Smooth muscle cell (in vitro differentiated cells): ENCODE data around the gene CHMP6. TPM values are rescaled to one million over a fixed set of nuclear protein-coding genes. Genes with fewer than 3 reads are reported as not detected.

ENCODE experiments used
- DNase-seq: peaks from one replicate; lab custom pipeline; 2025; ENCODE audit not compliant: unreplicated experiment; lab: John Stamatoyannopoulos, UW
- H2AFZ ChIP-seq: fragments of 200-600 bp; sonication (generic); 2 replicates; pipeline ENCODE4 v1.6.0; 2016; ENCODE audit warnings: antibody characterized with exemption, low read depth, mild to moderate bottlenecking
- H3F3A ChIP-seq: fragments of 200-600 bp; sonication (generic); 2 replicates; pipeline ENCODE4 v1.6.0; 2017; ENCODE audit warnings: antibody characterized with exemption, low read depth
- H3K27ac ChIP-seq: fragments of 200-600 bp; sonication (generic); 2 replicates; pipeline ENCODE4 v1.5.1; 2016; ENCODE audit warnings: low read depth, mild to moderate bottlenecking
- H3K27me3 ChIP-seq: fragments of 200-600 bp; sonication (generic); 2 replicates; pipeline ENCODE4 v1.6.1; 2016; ENCODE audit warnings: low read depth, mild to moderate bottlenecking
- H3K36me3 ChIP-seq: fragments of 200-600 bp; sonication (generic); 2 replicates; pipeline ENCODE4 v1.5.1; 2016; ENCODE audit warnings: low read depth
- H3K4me1 ChIP-seq: fragments of 200-600 bp; sonication (generic); 2 replicates; pipeline ENCODE4 v1.5.1; 2016; ENCODE audit warnings: low read depth
- H3K4me2 ChIP-seq: fragments of 200-600 bp; sonication (generic); 2 replicates; pipeline ENCODE4 v1.6.0; 2016; ENCODE audit warnings: mild to moderate bottlenecking
- H3K4me3 ChIP-seq: fragments of 200-600 bp; sonication (generic); 2 replicates; pipeline ENCODE4 v1.5.1; 2016; ENCODE audit warnings: mild to moderate bottlenecking
- H3K79me2 ChIP-seq: fragments of 200-600 bp; sonication (generic); 2 replicates; pipeline ENCODE4 v1.6.0; 2016; ENCODE audit warnings: low read depth, mild to moderate bottlenecking
- H3K9ac ChIP-seq: fragments of 200-600 bp; sonication (generic); 2 replicates; pipeline ENCODE4 v1.6.0; 2016; ENCODE audit warnings: low read depth
- H3K9me3 ChIP-seq: fragments of 200-600 bp; sonication (generic); replicated peaks from 2 replicates; pipeline ENCODE4 v1.5.1; 2016; ENCODE audit warnings: low read depth
- H4K20me1 ChIP-seq: fragments of 200-600 bp; sonication (generic); 2 replicates; pipeline ENCODE4 v1.6.0; 2016; ENCODE audit warnings: low read depth
- CTCF ChIP-seq: fragments of 200-600 bp; sonication (generic); IDR thresholded peaks from 2 replicates; pipeline ENCODE4 v1.5.1; 2017; ENCODE audit warnings: borderline replicate concordance, mild to moderate bottlenecking, antibody characterized with exemption; ENCODE audit not compliant: insufficient read depth, poor library complexity, severe bottlenecking
- WGBS: methylation state at CpG from one replicate; pipeline ENCODE4 v1.1.7; 2016; ENCODE audit warnings: low lambda C conversion rate; 5-methylcytosine and 5-hydroxymethylcytosine counted together
- polyA plus RNA-seq: library from polyadenylated mRNA; unstranded; fragments of >200 nt; fragmentation: Nextera tagmentation; extraction: Ambion mirVana; gene quantifications from 2 replicates; pipeline ENCODE4 v1.2.1, GENCODE V29; 2016
- total RNA-seq: library from RNA; depleted of rRNA; stranded (reverse); fragments of >200 nt; gene quantifications from 2 replicates; pipeline ENCODE4 v1.2.3, GENCODE V29; 2014

CHMP6 gene
- total and polyA plus RNA-seq, 2 experiments from 2014 or later, result 5.8 to 21.5 TPM

- no peaks in the 10 kb centered on the region for H3K9me3 ChIP-seq
- no peaks in the 10 kb centered on the region for H3K27me3 ChIP-seq
- TF ChIP-seq CTCF, result no peak
- DNase-seq, result no peak
- H4K20me1 ChIP-seq, result peaks cover 5% of the 10 kb centered on the region
- no peak overlapping the region for H2AFZ ChIP-seq
- H3K9ac ChIP-seq, result no peak overlapping the region
- H3K4me2 ChIP-seq, result no peak overlapping the region
- no peak overlapping the region for H3K4me3 ChIP-seq
- 88% methylated on average over 32 of the region's 32 CpGs for WGBS
- no peaks in the 10 kb centered on the region for H3F3A ChIP-seq
- H3K79me2 ChIP-seq, result peaks cover 7% of the 10 kb centered on the region
- H3K27ac ChIP-seq, result no peak overlapping the region
- H3K4me1 ChIP-seq, result peaks cover 6% of the 10 kb centered on the region
- no peaks in the 10 kb centered on the region for H3K36me3 ChIP-seq
These were observed 39.3 kb downstream of the CHMP6 start for GRCh38 chr17:81030741-81031565.

GRCh38 chr17:81031566-81032550 is 40.2 kb downstream of the CHMP6 start:
- no peak overlapping the region for H3K27ac ChIP-seq
- H3K4me3 ChIP-seq, result no peak overlapping the region
- no peak for TF ChIP-seq CTCF
- H3K36me3 ChIP-seq, result no peaks in the 10 kb centered on the region
- 96% methylated on average over 38 of the region's 41 CpGs for WGBS
- H3K4me2 ChIP-seq, result no peak overlapping the region
- H2AFZ ChIP-seq, result no peak overlapping the region
- DNase-seq, result no peak
- peaks cover 14% of the 10 kb centered on the region for H4K20me1 ChIP-seq
- H3K4me1 ChIP-seq, result peaks cover 15% of the 10 kb centered on the region
- H3K9me3 ChIP-seq, result no peaks in the 10 kb centered on the region
- H3K79me2 ChIP-seq, result peaks cover 16% of the 10 kb centered on the region
- no peak overlapping the region for H3K9ac ChIP-seq
- H3K27me3 ChIP-seq, result no peaks in the 10 kb centered on the region
- H3F3A ChIP-seq, result peaks cover 3% of the 10 kb centered on the region

GRCh38 chr17:81032641-81033480 is 41.2 kb downstream of the CHMP6 start:
- peak overlapping the region; percentile 98 for H3K4me2 ChIP-seq
- H2AFZ ChIP-seq, result no peak overlapping the region
- no peak overlapping the region for H3K9ac ChIP-seq
- H4K20me1 ChIP-seq, result peaks cover 24% of the 10 kb centered on the region
- no peak for DNase-seq
- no peak for TF ChIP-seq CTCF
- H3K4me3 ChIP-seq, result no peak overlapping the region
- H3K9me3 ChIP-seq, result no peaks in the 10 kb centered on the region
- no peaks in the 10 kb centered on the region for H3K27me3 ChIP-seq
- H3K36me3 ChIP-seq, result no peaks in the 10 kb centered on the region
- no peak overlapping the region for H3K27ac ChIP-seq
- H3F3A ChIP-seq, result peaks cover 3% of the 10 kb centered on the region
- WGBS, result 93% methylated on average over 34 of the region's 34 CpGs
- H3K79me2 ChIP-seq, result peaks cover 26% of the 10 kb centered on the region
- H3K4me1 ChIP-seq, result peaks cover 18% of the 10 kb centered on the region
